Small intestine (tissue), 7 donors: ENCODE results near the gene S100PBP. TPM values are rescaled to one million over a fixed set of nuclear protein-coding genes. Genes with fewer than 3 reads are reported as not detected.

Experiments used
- DNase-seq, 2 donors: peaks; one replicate each; pipeline versions ENCODE4 v3.0.0 to v3.0.0-alpha.2; 2013
- FAIRE-seq: peaks from 2 replicates; lab custom pipeline; 2012; peaks lifted over from hg19 to GRCh38; lab: Jason Lieb, UNC
- H3K27ac ChIP-seq, 3 donors: one replicate each; pipeline ENCODE4 v1.5.1; 2013; ENCODE audit warnings: low read length in 2 of 3, mild to moderate bottlenecking in 2 of 3, control low read depth in 1 of 3, inconsistent platforms in 1 of 3, low read depth in 1 of 3, moderate library complexity in 1 of 3
- H3K27me3 ChIP-seq, 3 donors: one replicate each; pipeline ENCODE4 v1.6.1; 2013; ENCODE audit warnings: low read length in 3 of 3, inconsistent platforms in 1 of 3; ENCODE audit not compliant: control insufficient read depth in 3 of 3, insufficient read depth in 3 of 3
- H3K36me3 ChIP-seq, 3 donors: one replicate each; pipeline ENCODE4 v1.6.1; 2013; ENCODE audit warnings: low read length in 3 of 3, inconsistent platforms in 1 of 3, low read depth in 1 of 3, mild to moderate bottlenecking in 1 of 3, moderate library complexity in 1 of 3; ENCODE audit not compliant: control insufficient read depth in 3 of 3, insufficient read depth in 2 of 3
- H3K4me1 ChIP-seq, 3 donors: one replicate each; pipeline ENCODE4 v1.6.1; 2013; ENCODE audit warnings: low read length in 2 of 3, inconsistent platforms in 1 of 3, low read depth in 1 of 3, mild to moderate bottlenecking in 1 of 3, moderate library complexity in 1 of 3; ENCODE audit not compliant: control insufficient read depth in 3 of 3, insufficient read depth in 2 of 3
- H3K4me3 ChIP-seq, 3 donors: one replicate each; pipeline ENCODE4 v1.5.1; 2013; ENCODE audit warnings: low read length in 3 of 3, control low read depth in 1 of 3, inconsistent platforms in 1 of 3, low read depth in 1 of 3, mild to moderate bottlenecking in 1 of 3, moderate library complexity in 1 of 3
- H3K9me3 ChIP-seq, 2 donors: one replicate each; pipeline ENCODE4 v1.6.1; 2013; ENCODE audit warnings: low read depth in 1 of 2, low read length in 1 of 2; ENCODE audit not compliant: control insufficient read depth in 2 of 2, insufficient read depth in 1 of 2
- WGBS, 3 donors: extraction: QIAGEN DNeasy Blood & Tissue Kit; methylation state at CpG; one replicate each; pipeline ENCODE4 v1.1.7; 2013; 5-methylcytosine and 5-hydroxymethylcytosine counted together
- polyA plus RNA-seq, 4 donors: library from polyadenylated mRNA; stranded (reverse) in 3 of 4; unstranded in 1 of 4; fragments of 200-250 nt in 3 of 4; fragments of 120-200 nt in 1 of 4; gene quantifications; one replicate each; pipeline versions ENCODE4 v1.2.1 to v1.2.3, GENCODE V29; 2013
- donor health status: healthy with polysubstance abuse.
- donor health status: control.
- donor health status: control.
- donor health status: Bipolar disorder and iron deficiency.
- donor health status: healthy.

S100PBP gene
- polyA plus RNA-seq, 4 donors = 4.3 to 23.5 (median 7.2) TPM

GRCh38 chr1:32810358-32810757 lies 7.1 kb upstream of the S100PBP start:
- peaks cover 5 to 28% (median 14%) of the 10 kb centered on the region in 3 donors for H3K36me3 ChIP-seq
- peaks cover 0 to 12% (median 10%) of the 10 kb centered on the region in 3 donors for H3K4me1 ChIP-seq
- no peak overlapping the region for H3K4me3 ChIP-seq
- 89 to 95% (median 94%) methylated on average over 5 of the region's 5 CpGs for WGBS, 3 donors
- no peaks in the 10 kb centered on the region for H3K27me3 ChIP-seq
- no peak overlapping the region for H3K27ac ChIP-seq
- no peaks in the 10 kb centered on the region for H3K9me3 ChIP-seq
- no peak for FAIRE-seq
- DNase-seq = no peak

GRCh38 chr1:32811265-32811664 lies 6.2 kb upstream of the S100PBP start:
- Histone ChIP-seq H3K27me3 (no peaks in the 10 kb centered on the region), H3K36me3 (peaks cover 2 to 24% (median 12%) of the 10 kb centered on the region in 3 donors), H3K9me3 (no peaks in the 10 kb centered on the region), H3K4me3 (no peak overlapping the region), H3K27ac (no peak overlapping the region), H3K4me1 (peaks cover 0 to 13% (median 12%) of the 10 kb centered on the region in 3 donors)
- 69 to 76% (median 72%) methylated on average over 9 of the region's 9 CpGs for WGBS, 3 donors
- DNase-seq (no peak), FAIRE-seq (no peak)

- H3K4me3 ChIP-seq = no peak overlapping the region
- FAIRE-seq (no peak), DNase-seq (no peak)
- no peak overlapping the region for H3K27ac ChIP-seq
- H3K27me3 ChIP-seq = no peaks in the 10 kb centered on the region
- H3K36me3 ChIP-seq = peaks cover 0 to 22% (median 10%) of the 10 kb centered on the region in 3 donors
- H3K9me3 ChIP-seq = no peaks in the 10 kb centered on the region
- H3K4me1 ChIP-seq = peaks cover 0 to 12% (median 10%) of the 10 kb centered on the region in 3 donors
- 92 to 96% (median 95%) methylated on average over 3 of the region's 3 CpGs for WGBS, 3 donors
These were observed 5.5 kb upstream of the S100PBP start for GRCh38 chr1:32811917-32812316.

DNA sequence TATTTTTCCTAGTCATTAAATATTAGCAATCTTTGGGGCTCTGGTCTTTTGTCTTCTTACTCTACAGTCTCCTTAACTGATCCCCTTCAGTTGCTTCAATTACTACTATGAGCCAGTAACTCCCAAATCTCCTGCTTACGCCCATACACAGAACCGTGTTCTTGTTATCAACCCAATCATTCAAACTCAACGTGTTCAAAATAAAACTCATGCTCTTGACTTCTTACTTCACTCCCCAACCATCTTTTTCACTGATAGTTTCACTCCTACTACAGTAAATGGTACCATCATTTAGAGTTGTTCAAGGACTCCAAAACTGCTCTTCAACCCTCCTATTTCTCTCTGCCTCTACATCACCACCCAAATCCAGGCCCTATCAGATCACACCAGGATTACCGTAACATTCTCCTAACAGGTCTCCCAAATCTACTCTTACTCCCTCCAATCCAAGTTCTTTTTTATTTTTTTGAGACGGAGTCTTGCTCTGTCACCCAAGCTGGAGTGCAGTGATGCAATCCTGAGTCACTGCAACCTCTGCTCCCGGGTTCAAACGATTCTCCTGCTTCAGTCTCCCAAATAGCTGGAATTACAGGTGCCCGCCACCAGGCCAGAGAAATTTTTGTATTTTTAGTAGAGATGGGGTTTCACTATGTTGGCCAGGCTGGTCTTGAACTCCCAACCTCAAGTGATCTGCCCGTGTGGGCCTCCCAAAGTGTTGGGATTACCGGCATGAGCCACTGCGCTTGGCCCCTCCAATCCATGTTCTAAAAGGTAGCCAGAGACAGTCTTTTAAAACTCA lies 3.3 kb upstream of the S100PBP start:
- Histone ChIP-seq H3K4me1 (peaks cover 0 to 15% (median 15%) of the 10 kb centered on the region in 3 donors), H3K9me3 (no peaks in the 10 kb centered on the region), H3K4me3 (no peak overlapping the region), H3K36me3 (peaks cover 0 to 10% (median 7%) of the 10 kb centered on the region in 3 donors), H3K27ac (no peak overlapping the region), H3K27me3 (no peaks in the 10 kb centered on the region)
- FAIRE-seq (no peak), DNase-seq (peak in 1 of 2 donors; percentile 50)
- WGBS, 3 donors = 80 to 88% (median 82%) methylated on average over 11 of the region's 11 CpGs

- Histone ChIP-seq H3K4me1 (peaks cover 0 to 15% (median 12%) of the 10 kb centered on the region in 3 donors), H3K36me3 (peaks cover 0 to 5% (median 2%) of the 10 kb centered on the region in 3 donors), H3K9me3 (no peaks in the 10 kb centered on the region), H3K27ac (peak overlapping the region; percentile 77 to 95 (median 82)), H3K4me3 (peak overlapping the region; percentile 79 to 84 (median 81)), H3K27me3 (no peaks in the 10 kb centered on the region)
- 0 to 1% (median 0%) methylated on average over 15 of the region's 15 CpGs for WGBS, 3 donors
- FAIRE-seq = no peak
- DNase-seq = peak in 1 of 2 donors; percentile 40
These were observed 736 bp upstream of the S100PBP start for GRCh38 chr1:32816676-32817158.

GRCh38 chr1:32817815-32818786 lies 648 bp downstream of the S100PBP start:
- peaks cover 0 to 5% (median 0%) of the 10 kb centered on the region in 3 donors for H3K36me3 ChIP-seq
- H3K27me3 ChIP-seq = no peaks in the 10 kb centered on the region
- WGBS, 3 donors = 1% methylated on average over 40 to 51 of the region's 51 CpGs
- DNase-seq = peak; percentile 69 to 78
- H3K27ac ChIP-seq = peak overlapping the region; percentile 86 to 95 (median 92)
- no peaks in the 10 kb centered on the region for H3K9me3 ChIP-seq
- no peak for FAIRE-seq
- H3K4me3 ChIP-seq = peak overlapping the region; percentile 79 to 84 (median 81)
- H3K4me1 ChIP-seq = peaks cover 0 to 12% (median 11%) of the 10 kb centered on the region in 3 donors

DNA sequence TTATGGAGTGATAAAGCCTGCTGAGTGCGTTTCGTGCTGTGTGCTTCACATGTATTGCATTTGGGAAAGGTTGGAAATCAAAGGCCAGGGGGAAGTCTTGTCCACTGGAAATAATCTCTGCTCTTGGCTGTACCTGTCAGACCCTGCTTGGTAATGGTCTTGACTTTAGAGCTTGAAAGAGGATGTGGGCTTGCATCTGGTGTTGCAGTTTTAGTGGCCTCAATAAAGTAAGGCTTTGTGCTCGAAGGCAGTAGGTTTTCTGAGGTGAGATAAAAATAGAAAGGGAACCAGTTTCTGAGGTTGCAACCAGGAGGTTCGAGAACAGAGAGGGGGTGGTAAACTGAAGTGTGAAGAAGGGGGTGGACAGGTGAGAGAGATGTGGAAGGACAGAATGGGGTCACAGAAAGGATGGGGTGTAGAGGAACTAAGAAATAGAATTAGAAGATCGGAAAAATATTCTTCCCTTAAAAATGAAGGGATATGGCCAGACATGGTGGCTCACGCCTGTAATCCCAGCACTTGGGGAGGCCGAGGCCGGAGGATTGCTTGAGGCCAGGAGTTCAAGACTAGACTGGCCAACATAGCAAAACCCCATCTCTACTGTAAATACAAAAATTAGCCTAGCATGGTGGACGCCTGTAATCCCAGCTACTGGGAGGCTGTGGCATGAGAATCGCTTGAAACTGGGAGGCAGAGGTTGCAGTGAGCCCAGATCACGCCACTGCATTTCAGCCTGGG lies 1.5 kb downstream of the S100PBP start:
- DNase-seq (peak; percentile 18 to 30), FAIRE-seq (no peak)
- H3K4me1 ChIP-seq = peaks cover 0 to 11% (median 6%) of the 10 kb centered on the region in 3 donors
- peak overlapping the region in 2 of 3 donors; percentile 86 to 95 for H3K27ac ChIP-seq
- H3K27me3 ChIP-seq = no peaks in the 10 kb centered on the region
- 60 to 61% (median 60%) methylated on average over 11 of the region's 11 CpGs for WGBS, 3 donors
- H3K4me3 ChIP-seq = peak overlapping the region in 2 of 3 donors; percentile 79 to 81
- peaks cover 0 to 4% (median 0%) of the 10 kb centered on the region in 3 donors for H3K36me3 ChIP-seq
- H3K9me3 ChIP-seq = no peaks in the 10 kb centered on the region
